ENCODE results near the gene MORF4L1. TPM values are rescaled to one million over a fixed set of nuclear protein-coding genes. Genes with fewer than 3 reads are reported as not detected.
"Not testable (repeated sequence)": the region's sequence is repeated elsewhere in the genome, so short reads cannot be mapped to it uniquely, and the experiment has no call there.

The MORF4L1 gene
- total RNA-seq, 1 experiment from 2014 or later = 424 TPM

- DNase-seq = no peak
- Mint-ChIP-seq H3K36me3 (ENCODE audit: insufficient read depth, unreplicated experiment) (no peaks in the 10 kb centered on the region), H3K27ac (ENCODE audit: unreplicated experiment) (no peak overlapping the region), H3K4me3 (ENCODE audit: unreplicated experiment) (no peak overlapping the region), H3K4me1 (ENCODE audit: low read depth, unreplicated experiment) (peaks cover 11% of the 10 kb centered on the region), H3K27me3 (ENCODE audit: insufficient read depth, unreplicated experiment) (no peaks in the 10 kb centered on the region), H3K9me3 (ENCODE audit: unreplicated experiment) (no peaks in the 10 kb centered on the region)
- Histone ChIP-seq H3K4me3 (ENCODE audit: low read depth, low read length) (no peak overlapping the region), H3K27me3 (replicated peaks; ENCODE audit: control insufficient read depth, insufficient read depth, low read length) (no peaks in the 10 kb centered on the region), H3K36me3 (ENCODE audit: control insufficient read depth, insufficient read depth, low read length) (no peaks in the 10 kb centered on the region), H3K9me3 (no peaks in the 10 kb centered on the region), H3K4me1 (peaks cover 3% of the 10 kb centered on the region)
- no TSS peak for BruUV-seq (replicated peaks)
- TF ChIP-seq CTCF (IDR thresholded peaks at IDR 0.05; ENCODE audit: insufficient read depth in 1 of 2, low read depth in 1 of 2, low read length in 1 of 2, severe bottlenecking in 1 of 2, unreplicated experiment in 1 of 2) = no peak
- POLR2A ChIA-PET = no interaction called here
- CTCF ChIA-PET = no interaction called here
- intact Hi-C loops (cut with micrococcal nuclease; ENCODE audit: unreplicated experiment) = no loop called here
Measured at GRCh38 chr15:78866803-78867202, 5.9 kb upstream of the MORF4L1 start.

- intact Hi-C loops (cut with micrococcal nuclease; ENCODE audit: unreplicated experiment) = no loop called here
- ChIA-PET CTCF (interaction anchor here (0.7 kb wide), 2 partner anchors 46 to 317 kb away, joined by 3 to 4 read pairs; no protein-coding TSS in a partner anchor), POLR2A (no interaction called here)
- BruUV-seq (replicated peaks) = no TSS peak
- no peak overlapping the region for H3K27ac Mint-ChIP-seq (ENCODE audit: unreplicated experiment)
- Histone ChIP-seq H3K4me3 (ENCODE audit: low read depth, low read length) (no peak overlapping the region), H3K4me1 (peaks cover 8% of the 10 kb centered on the region), H3K27me3 (replicated peaks; ENCODE audit: control insufficient read depth, insufficient read depth, low read length) (no peaks in the 10 kb centered on the region), H3K36me3 (ENCODE audit: control insufficient read depth, insufficient read depth, low read length) (no peaks in the 10 kb centered on the region), H3K9me3 (no peaks in the 10 kb centered on the region)
- TF ChIP-seq CTCF (IDR thresholded peaks at IDR 0.05; ENCODE audit: insufficient read depth in 1 of 2, low read depth in 1 of 2, low read length in 1 of 2, severe bottlenecking in 1 of 2, unreplicated experiment in 1 of 2) = no peak
- H3K9me3 Mint-ChIP-seq (ENCODE audit: unreplicated experiment) = no peaks in the 10 kb centered on the region
- H3K4me3 Mint-ChIP-seq (ENCODE audit: unreplicated experiment) = no peak overlapping the region
- peaks cover 11% of the 10 kb centered on the region for H3K4me1 Mint-ChIP-seq (ENCODE audit: low read depth, unreplicated experiment)
- DNase-seq = no peak
- no peaks in the 10 kb centered on the region for H3K27me3 Mint-ChIP-seq (ENCODE audit: insufficient read depth, unreplicated experiment)
- H3K36me3 Mint-ChIP-seq (ENCODE audit: insufficient read depth, unreplicated experiment) = peaks cover 10% of the 10 kb centered on the region
Measured at GRCh38 chr15:78868366-78868765, 4.3 kb upstream of the MORF4L1 start.

GRCh38 chr15:78871483-78872127 is 1.1 kb upstream of the MORF4L1 start:
- intact Hi-C loops (cut with micrococcal nuclease; ENCODE audit: unreplicated experiment); H3K9me3 ChIP-seq; H3K27me3 ChIP-seq (replicated peaks; ENCODE audit: control insufficient read depth, insufficient read depth, low read length); BruUV-seq (replicated peaks); H3K9me3 Mint-ChIP-seq (ENCODE audit: unreplicated experiment); POLR2A ChIA-PET; H3K27me3 Mint-ChIP-seq (ENCODE audit: insufficient read depth, unreplicated experiment); H3K36me3 ChIP-seq (ENCODE audit: control insufficient read depth, insufficient read depth, low read length); H3K4me3 ChIP-seq (ENCODE audit: low read depth, low read length): not testable (repeated sequence)
- Mint-ChIP-seq H3K36me3 (ENCODE audit: insufficient read depth, unreplicated experiment) (peaks cover 36% of the 10 kb centered on the region), H3K27ac (ENCODE audit: unreplicated experiment) (peak overlapping the region; percentile 99), H3K4me3 (ENCODE audit: unreplicated experiment) (peak overlapping the region; percentile 83), H3K4me1 (ENCODE audit: low read depth, unreplicated experiment) (peaks cover 24% of the 10 kb centered on the region)
- peak in 1 of 2 experiments; percentile 34 for DNase-seq
- CTCF ChIA-PET = interaction anchor here (0.6 to 0.7 kb wide), 2 partner anchors 123 to 307 kb away, joined by 3 read pairs; no protein-coding TSS in a partner anchor
- H3K4me1 ChIP-seq = peaks cover 20% of the 10 kb centered on the region
